Uterus (tissue), 4 donors: Measurements from ENCODE around the gene CPT2. TPM values are rescaled to one million over a fixed set of nuclear protein-coding genes. Genes with fewer than 3 reads are reported as not detected.

ENCODE experiments used
- DNase-seq, 2 donors: peaks; one replicate each; pipeline ENCODE4 v3.0.0-alpha.2; 2019 to 2020
- H3K27ac ChIP-seq, 2 donors: fragments of 200-600 bp; sonication (generic); 1 replicate in 1 of 2; 2 replicates in 1 of 2; pipeline ENCODE4 v1.5.1; 2016 to 2018
- H3K27me3 ChIP-seq, 2 donors: fragments of 200-600 bp; sonication (generic); one replicate each; pipeline ENCODE4 v1.5.1; 2018 to 2019; ENCODE audit warnings: control low read depth in 1 of 2
- H3K36me3 ChIP-seq, 2 donors: fragments of 200-600 bp; sonication (generic); one replicate each; pipeline ENCODE4 v1.5.1; 2019; ENCODE audit warnings: control low read depth in 1 of 2
- H3K4me1 ChIP-seq, 2 donors: fragments of 200-600 bp; sonication (generic); one replicate each; pipeline ENCODE4 v1.5.1; 2018 to 2019; ENCODE audit warnings: control low read depth in 1 of 2
- H3K4me3 ChIP-seq, 2 donors: fragments of 200-600 bp; sonication (generic); 1 replicate in 1 of 2; 2 replicates in 1 of 2; pipeline ENCODE4 v1.5.1; 2018 to 2019; ENCODE audit warnings: mild to moderate bottlenecking in 1 of 2
- H3K9me3 ChIP-seq, 2 donors: fragments of 200-600 bp; sonication (generic); one replicate each; pipeline ENCODE4 v1.5.1; 2019; ENCODE audit warnings: control low read depth in 1 of 2
- POLR2A ChIP-seq, 2 donors: fragments of 450-650 bp; IDR thresholded peaks; one replicate each; pipeline ENCODE4 v1.6.1; 2016; ENCODE audit warnings: antibody characterized with exemption in 2 of 2, mild to moderate bottlenecking in 1 of 2, moderate library complexity in 1 of 2
- intact Hi-C: fragments of 100-400 bp; cut with DNase I; formaldehyde crosslinking; loops from one replicate; pipeline ENCODE4 v1.15.1; 2023; ENCODE audit warnings: low total_unique reads
- total RNA-seq, 4 donors: library from RNA; depleted of rRNA in 3 of 4; stranded (reverse); fragments of >200 nt in 3 of 4; gene quantifications; one replicate each; pipeline versions ENCODE4 v1.1.0 to v1.2.4, GENCODE V29; 2014 to 2023
- TF ChIP-seq, protein P1 (sequence below), 4 experiments: fragments of 200-600 bp in 2 of 4; fragments of 450-650 bp in 2 of 4; sonication (generic) in 2 of 4; IDR thresholded peaks; one replicate each; pipeline ENCODE4 v1.5.1; 2016 to 2019; ENCODE audit warnings: antibody characterized with exemption in 4 of 4, mild to moderate bottlenecking in 2 of 4, moderate library complexity in 1 of 4
- donor health status: DM: yes; HTN: yes; CAD: no.

Gene CPT2
- total RNA-seq = 10 to 100 TPM in 2 of 4 donors, 1 to 10 TPM in 2; 2.4 to 83.3 (median 10.2) TPM

DNA sequence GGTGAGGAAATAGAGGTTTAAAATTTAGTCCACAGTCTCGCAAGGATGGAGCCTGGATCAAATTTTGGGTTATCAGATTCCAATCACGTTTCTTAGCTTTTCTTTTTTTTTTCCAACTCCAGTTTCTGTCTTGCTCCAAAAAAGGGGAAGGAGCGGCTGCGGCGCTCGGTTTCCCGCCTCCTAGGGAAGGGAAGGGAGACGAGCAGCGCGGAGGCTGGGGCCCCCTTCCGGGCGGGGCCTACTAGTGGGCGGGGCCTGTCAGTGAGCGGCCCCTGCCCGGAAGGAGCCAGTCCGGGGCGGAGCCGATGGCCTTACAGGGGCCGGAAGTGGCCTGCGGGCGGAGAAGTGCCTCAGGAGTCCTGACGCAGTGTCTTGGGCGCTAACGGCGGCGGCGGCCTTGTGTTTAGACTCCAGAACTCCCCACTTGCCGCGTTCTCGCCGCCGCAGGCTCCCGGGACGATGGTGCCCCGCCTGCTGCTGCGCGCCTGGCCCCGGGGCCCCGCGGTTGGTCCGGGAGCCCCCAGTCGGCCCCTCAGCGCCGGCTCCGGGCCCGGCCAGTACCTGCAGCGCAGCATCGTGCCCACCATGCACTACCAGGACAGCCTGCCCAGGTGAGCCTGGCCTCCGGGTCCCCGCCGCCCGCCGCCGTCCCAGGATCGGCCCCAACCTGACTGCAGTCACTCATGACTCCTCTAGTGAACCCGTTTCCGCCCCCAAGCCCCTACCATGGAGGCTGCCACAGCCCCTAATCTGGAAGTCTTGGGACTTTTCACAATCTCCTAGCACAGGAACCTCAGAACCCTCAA, at the start of gene CPT2:
CPT2 (plus strand) TSS at position 340 of the 806 bp plus-strand sequence; CDS start at position 460, 120 bp downstream.
- peak; percentile 93 to 95 for DNase-seq
- H3K27ac ChIP-seq = peak within 1 kb of the TSS; percentile 97
- no peaks in the 10 kb centered on the region for H3K9me3 ChIP-seq
- H3K27me3 ChIP-seq = no peaks in the 10 kb centered on the region
- intact Hi-C loops = loop anchor here (10.0 kb wide), 1 partner anchor 272 kb away; the partner anchor contains the start of genes ECHDC2 and SCP2
- peak; percentile 96 to 99 for TF ChIP-seq POLR2A (IDR thresholded peaks at IDR 0.05)
- TF ChIP-seq, protein P1, sequence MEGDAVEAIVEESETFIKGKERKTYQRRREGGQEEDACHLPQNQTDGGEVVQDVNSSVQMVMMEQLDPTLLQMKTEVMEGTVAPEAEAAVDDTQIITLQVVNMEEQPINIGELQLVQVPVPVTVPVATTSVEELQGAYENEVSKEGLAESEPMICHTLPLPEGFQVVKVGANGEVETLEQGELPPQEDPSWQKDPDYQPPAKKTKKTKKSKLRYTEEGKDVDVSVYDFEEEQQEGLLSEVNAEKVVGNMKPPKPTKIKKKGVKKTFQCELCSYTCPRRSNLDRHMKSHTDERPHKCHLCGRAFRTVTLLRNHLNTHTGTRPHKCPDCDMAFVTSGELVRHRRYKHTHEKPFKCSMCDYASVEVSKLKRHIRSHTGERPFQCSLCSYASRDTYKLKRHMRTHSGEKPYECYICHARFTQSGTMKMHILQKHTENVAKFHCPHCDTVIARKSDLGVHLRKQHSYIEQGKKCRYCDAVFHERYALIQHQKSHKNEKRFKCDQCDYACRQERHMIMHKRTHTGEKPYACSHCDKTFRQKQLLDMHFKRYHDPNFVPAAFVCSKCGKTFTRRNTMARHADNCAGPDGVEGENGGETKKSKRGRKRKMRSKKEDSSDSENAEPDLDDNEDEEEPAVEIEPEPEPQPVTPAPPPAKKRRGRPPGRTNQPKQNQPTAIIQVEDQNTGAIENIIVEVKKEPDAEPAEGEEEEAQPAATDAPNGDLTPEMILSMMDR (IDR thresholded peaks at IDR 0.05) = peak; percentile 7 to 36 (median 9)
- H3K4me3 ChIP-seq = peak within 1 kb of the TSS; percentile 86 to 87
- peaks cover 0 to 18% of the 10 kb centered on the region in 2 donors for H3K4me1 ChIP-seq
- H3K36me3 ChIP-seq = no peaks in the 10 kb centered on the region

DNA sequence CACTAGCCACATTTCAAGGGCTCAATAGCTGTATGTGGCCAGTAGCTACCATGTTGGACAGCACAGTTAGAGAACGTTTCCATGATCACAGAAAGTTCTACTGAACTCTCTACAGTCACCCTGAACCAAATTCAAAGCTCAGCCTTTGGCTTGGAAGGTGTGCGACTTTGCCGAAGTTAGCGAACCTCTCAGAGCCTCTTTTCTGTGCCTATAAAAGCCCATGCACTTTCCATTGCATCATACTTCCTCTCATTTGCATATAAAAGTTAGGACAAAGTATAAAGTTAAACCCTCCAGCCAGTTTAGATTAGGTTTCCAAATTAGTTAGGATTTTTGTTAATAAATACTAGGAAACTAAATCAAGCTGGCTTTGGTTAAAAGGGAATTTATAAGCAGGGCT, 49.5 kb upstream of the CPT2 start:
- H3K27me3 ChIP-seq = no peaks in the 10 kb centered on the region
- no peak overlapping the region for H3K4me3 ChIP-seq
- no peaks in the 10 kb centered on the region for H3K9me3 ChIP-seq
- H3K27ac ChIP-seq = no peak overlapping the region
- no peaks in the 10 kb centered on the region for H3K4me1 ChIP-seq
- DNase-seq = no peak
- H3K36me3 ChIP-seq = no peaks in the 10 kb centered on the region
- TF ChIP-seq, protein P1 (IDR thresholded peaks at IDR 0.05) = no peak
- TF ChIP-seq POLR2A (IDR thresholded peaks at IDR 0.05) = no peak
- intact Hi-C loops = no loop called here

DNA sequence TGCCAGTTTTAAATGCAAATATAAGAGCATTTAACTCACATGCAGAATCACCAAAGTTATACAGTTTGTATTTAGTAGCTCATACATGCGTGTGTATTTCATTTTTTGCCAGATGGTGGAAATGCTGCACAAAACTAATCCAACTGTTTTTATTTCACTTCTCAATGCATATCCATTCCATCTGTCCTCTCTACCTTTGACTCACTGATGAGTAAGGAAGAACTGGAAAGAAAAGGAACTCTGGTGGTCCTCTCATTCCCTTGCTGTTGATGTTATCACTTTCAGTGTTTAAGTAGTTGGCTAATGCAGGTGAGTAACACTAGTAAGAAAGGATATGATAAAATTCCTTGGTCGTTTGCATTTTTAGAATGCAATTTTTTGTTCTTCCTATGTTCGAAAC, 48.5 kb upstream of the CPT2 start:
- Histone ChIP-seq H3K27ac (no peak overlapping the region), H3K9me3 (no peaks in the 10 kb centered on the region), H3K27me3 (no peaks in the 10 kb centered on the region), H3K36me3 (no peaks in the 10 kb centered on the region), H3K4me3 (no peak overlapping the region), H3K4me1 (no peaks in the 10 kb centered on the region)
- intact Hi-C loops = no loop called here
- TF ChIP-seq POLR2A (IDR thresholded peaks at IDR 0.05) = no peak
- TF ChIP-seq, protein P1 (IDR thresholded peaks at IDR 0.05) = no peak
- DNase-seq = no peak

DNA sequence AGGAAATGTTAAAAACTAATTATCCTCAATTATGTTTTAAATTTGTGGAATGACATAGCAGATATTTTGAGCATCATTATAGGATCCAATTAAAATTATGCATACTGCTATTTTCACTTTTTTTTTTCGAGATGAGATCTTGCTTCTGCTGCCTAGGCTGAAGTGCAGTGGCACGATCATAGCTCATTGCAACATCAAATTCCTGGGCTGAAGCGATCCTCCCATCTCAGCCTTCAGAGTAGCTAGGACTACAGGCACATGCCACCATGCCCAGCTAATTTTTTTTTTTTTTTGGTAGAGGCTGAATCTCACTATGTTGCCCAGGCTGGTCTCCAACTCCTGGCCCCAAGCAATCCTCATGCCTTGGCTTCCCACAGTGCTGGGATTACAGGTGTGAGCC, 42.9 kb upstream of the CPT2 start:
- no peak for TF ChIP-seq POLR2A (IDR thresholded peaks at IDR 0.05)
- TF ChIP-seq, protein P1 (IDR thresholded peaks at IDR 0.05) = no peak
- Histone ChIP-seq H3K4me3 (no peak overlapping the region), H3K27ac (no peak overlapping the region), H3K36me3 (no peaks in the 10 kb centered on the region), H3K27me3 (no peaks in the 10 kb centered on the region), H3K4me1 (no peaks in the 10 kb centered on the region), H3K9me3 (no peaks in the 10 kb centered on the region)
- DNase-seq = no peak
- intact Hi-C loops = no loop called here

DNA sequence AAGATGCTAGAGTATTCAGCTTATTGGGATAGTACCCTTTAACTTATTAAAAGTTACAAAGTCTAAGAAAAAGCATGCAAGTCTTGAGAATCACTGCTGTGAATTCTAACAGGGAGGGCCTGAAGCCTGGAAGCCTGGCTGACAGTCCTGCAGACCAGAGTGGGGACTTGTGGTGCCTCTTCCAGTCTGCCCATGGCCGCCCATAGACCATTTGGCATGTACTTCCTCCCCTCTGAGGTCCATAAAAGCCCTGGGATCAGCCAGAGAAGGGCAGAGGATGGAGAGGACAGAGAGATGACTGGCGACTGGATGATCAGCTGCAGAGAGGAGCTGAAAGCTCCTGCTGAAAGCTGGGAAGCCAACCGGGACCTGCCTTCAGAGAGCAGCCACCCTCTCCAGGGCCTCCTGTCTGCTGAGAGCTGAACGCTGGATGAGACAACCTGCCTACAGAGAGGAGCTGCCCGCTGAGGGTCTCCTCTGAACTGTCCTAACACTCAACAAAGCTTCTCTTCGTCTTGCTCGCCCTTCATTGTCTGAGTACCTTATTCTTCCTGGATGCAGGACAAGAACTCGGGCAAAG, 41.7 kb upstream of the CPT2 start:
- Histone ChIP-seq H3K27me3 (no peaks in the 10 kb centered on the region), H3K4me3 (no peak overlapping the region), H3K9me3 (no peaks in the 10 kb centered on the region), H3K4me1 (no peaks in the 10 kb centered on the region), H3K36me3 (no peaks in the 10 kb centered on the region), H3K27ac (no peak overlapping the region)
- intact Hi-C loops = no loop called here
- no peak for DNase-seq
- TF ChIP-seq POLR2A (IDR thresholded peaks at IDR 0.05) = no peak
- TF ChIP-seq, protein P1 (IDR thresholded peaks at IDR 0.05) = no peak
